ENCODE measurements around the gene CDHR1. TPM values are rescaled to one million over a fixed set of nuclear protein-coding genes. Genes with fewer than 3 reads are reported as not detected.

Gene CDHR1
- total RNA-seq, 1 experiment from 2014 or later: not detected

DNA sequence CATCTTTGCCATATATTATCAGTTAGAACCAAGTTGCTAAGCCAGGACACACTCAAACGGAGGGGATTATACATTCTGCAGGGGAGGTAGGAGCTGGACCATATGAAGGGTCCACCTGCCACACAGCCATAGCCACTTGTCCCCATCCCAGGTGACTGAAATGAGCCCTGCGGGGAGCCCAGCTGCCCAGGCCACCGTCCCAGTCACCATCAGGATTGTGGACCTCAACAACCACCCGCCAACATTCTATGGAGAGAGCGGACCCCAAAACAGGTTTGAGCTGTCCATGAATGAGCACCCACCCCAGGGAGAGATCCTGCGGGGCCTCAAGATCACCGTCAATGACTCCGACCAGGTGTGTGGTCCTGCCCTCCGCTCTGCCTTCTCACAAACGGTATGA is 13.7 kb downstream of the CDHR1 start:
- intact Hi-C loops (cut with micrococcal nuclease; ENCODE audit: unreplicated experiment): no loop called here
- no TSS peak for BruUV-seq (replicated peaks)
- H3K9me2 ChIP-seq (ENCODE audit: insufficient read depth): no peaks in the 10 kb centered on the region
- no peak overlapping the region for H2AFZ ChIP-seq
- H3K9me3 ChIP-seq (ENCODE audit: insufficient read depth, low read depth): no peaks in the 10 kb centered on the region
- H3K79me2 ChIP-seq (ENCODE audit: low read depth): no peaks in the 10 kb centered on the region
- ChIA-PET POLR2A (ENCODE audit: unreplicated experiment) (no interaction called here), CTCF (no interaction called here)
- H3F3A ChIP-seq (ENCODE audit: insufficient read depth, low read depth): no peaks in the 10 kb centered on the region
- peaks cover 97% of the 10 kb centered on the region for H3K27me3 ChIP-seq (ENCODE audit: insufficient read depth, low read depth)
- no peaks in the 10 kb centered on the region for H3K36me3 ChIP-seq (ENCODE audit: low read depth)
- no peak for DNase-seq
- no peaks in the 10 kb centered on the region for H3K4me1 ChIP-seq (replicated peaks; ENCODE audit: insufficient read depth)
- H3K4me2 ChIP-seq: no peak overlapping the region
- TF ChIP-seq EZH2 (IDR thresholded peaks at IDR 0.05; ENCODE audit: low read depth) (no peak), CTCF (conservative IDR thresholded peaks at IDR 0.05) (no peak)
- H3K27ac ChIP-seq: no peak overlapping the region
- H3K4me3 ChIP-seq: no peak overlapping the region
- H4K20me1 ChIP-seq (ENCODE audit: insufficient read depth): 0 out of 2 replicates have a peak, but pooled peaks cover 3% of the 10 kb centered on the region

GRCh38 chr10:84211566-84211965 is 17.2 kb downstream of the CDHR1 start:
- Histone ChIP-seq H3K4me1 (replicated peaks; ENCODE audit: insufficient read depth) (no peaks in the 10 kb centered on the region), H3K4me2 (no peak overlapping the region), H3K36me3 (ENCODE audit: low read depth) (no peaks in the 10 kb centered on the region), H3K9me3 (ENCODE audit: insufficient read depth, low read depth) (no peaks in the 10 kb centered on the region), H3K27me3 (ENCODE audit: insufficient read depth, low read depth) (peaks cover 96% of the 10 kb centered on the region), H3K27ac (no peak overlapping the region), H4K20me1 (ENCODE audit: insufficient read depth) (0 out of 2 replicates have a peak, but pooled peaks cover 3% of the 10 kb centered on the region), H3F3A (ENCODE audit: insufficient read depth, low read depth) (no peaks in the 10 kb centered on the region), H3K79me2 (ENCODE audit: low read depth) (no peaks in the 10 kb centered on the region), H3K4me3 (no peak overlapping the region), H3K9me2 (ENCODE audit: insufficient read depth) (no peaks in the 10 kb centered on the region), H2AFZ (no peak overlapping the region)
- POLR2A ChIA-PET (ENCODE audit: unreplicated experiment): no interaction called here
- CTCF ChIA-PET: no interaction called here
- DNase-seq: no peak
- intact Hi-C loops (cut with micrococcal nuclease; ENCODE audit: unreplicated experiment): no loop called here
- TF ChIP-seq CTCF (conservative IDR thresholded peaks at IDR 0.05): no peak
- no peak for TF ChIP-seq EZH2 (IDR thresholded peaks at IDR 0.05; ENCODE audit: low read depth)
- BruUV-seq (replicated peaks): no TSS peak

DNA sequence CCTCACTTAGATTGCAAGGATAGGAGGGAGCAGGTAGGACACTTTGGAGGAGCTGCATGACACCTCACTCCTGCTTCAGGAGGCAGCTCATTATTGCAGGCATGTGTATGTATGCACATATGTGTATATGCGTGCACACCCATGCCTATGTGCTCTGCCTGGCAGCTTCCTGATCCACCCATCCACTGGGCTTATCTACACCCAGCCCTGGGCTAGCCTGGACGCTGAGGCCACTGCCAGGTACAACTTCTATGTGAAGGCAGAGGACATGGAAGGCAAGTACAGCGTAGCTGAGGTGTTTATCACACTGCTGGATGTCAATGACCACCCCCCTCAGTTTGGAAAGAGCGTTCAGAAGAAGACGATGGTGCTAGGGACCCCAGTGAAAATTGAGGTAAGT is 17.7 kb downstream of the CDHR1 start:
- no peaks in the 10 kb centered on the region for H3K79me2 ChIP-seq (ENCODE audit: low read depth)

More for the DNA sequence above, 17.7 kb downstream of the CDHR1 start:
- Histone ChIP-seq H3K9me3 (ENCODE audit: insufficient read depth, low read depth) (no peaks in the 10 kb centered on the region), H3K9me2 (ENCODE audit: insufficient read depth) (no peaks in the 10 kb centered on the region), H3K4me2 (no peak overlapping the region), H3F3A (ENCODE audit: insufficient read depth, low read depth) (no peaks in the 10 kb centered on the region), H3K36me3 (ENCODE audit: low read depth) (no peaks in the 10 kb centered on the region), H3K4me1 (replicated peaks; ENCODE audit: insufficient read depth) (no peaks in the 10 kb centered on the region), H2AFZ (no peak overlapping the region), H3K27ac (no peak overlapping the region), H3K4me3 (no peak overlapping the region), H3K27me3 (ENCODE audit: insufficient read depth, low read depth) (peaks cover 96% of the 10 kb centered on the region), H4K20me1 (ENCODE audit: insufficient read depth) (0 out of 2 replicates have a peak, but pooled peaks cover 3% of the 10 kb centered on the region)
- POLR2A ChIA-PET (ENCODE audit: unreplicated experiment): no interaction called here
- CTCF ChIA-PET: no interaction called here
- no TSS peak for BruUV-seq (replicated peaks)
- DNase-seq: no peak
- TF ChIP-seq CTCF (conservative IDR thresholded peaks at IDR 0.05): no peak
- TF ChIP-seq EZH2 (IDR thresholded peaks at IDR 0.05; ENCODE audit: low read depth): no peak
- intact Hi-C loops (cut with micrococcal nuclease; ENCODE audit: unreplicated experiment): no loop called here

All from PC-9 (cell line).